HepG2 (cell line): Measurements from ENCODE around the gene TGFBRAP1. TPM values are rescaled to one million over a fixed set of nuclear protein-coding genes. Genes with fewer than 3 reads are reported as not detected.

Experiments used
- AHR ChIP-seq: IDR thresholded peaks from 2 replicates; pipeline ENCODE4 v1.6.1; 2018; ENCODE audit warnings: missing genetic modification reagents, missing compliant biosample characterization
- HNF4A ChIP-seq: sonication (generic); formaldehyde crosslinking; IDR thresholded peaks from 2 replicates; pipeline ENCODE4 v1.4.0; 2020; ENCODE audit warnings: missing genetic modification reagents
- KDM1A ChIP-seq: IDR thresholded peaks from 2 replicates; pipeline ENCODE4 v1.6.1; 2016; ENCODE audit warnings: missing compliant biosample characterization
- MAZ ChIP-seq, 2 experiments: sonication (generic) in 1 of 2; formaldehyde crosslinking in 1 of 2; IDR thresholded peaks; 2 replicates each; pipeline versions ENCODE4 v1.5.0 to v1.6.1; 2012 to 2020; ENCODE audit warnings: low read depth in 2 of 2, mild to moderate bottlenecking in 2 of 2, borderline replicate concordance in 1 of 2, improper control_type of control experiment in 1 of 2, low read length in 1 of 2, missing genetic modification reagents in 1 of 2, moderate library complexity in 1 of 2
- MIER2 ChIP-seq: IDR thresholded peaks from 2 replicates; pipeline ENCODE4 v1.6.1; 2016; ENCODE audit warnings: missing biosample characterization, missing genetic modification reagents
- NFATC3 ChIP-seq: sonication (generic); formaldehyde crosslinking; IDR thresholded peaks from 2 replicates; pipeline ENCODE4 v1.5.1; 2020; ENCODE audit warnings: mild to moderate bottlenecking, missing genetic modification reagents
- ZBTB7A ChIP-seq: sonication (generic); formaldehyde crosslinking; IDR thresholded peaks from 2 replicates; pipeline ENCODE4 v1.8.0; 2022; ENCODE audit warnings: mild to moderate bottlenecking, missing genetic modification reagents
- ZFP91 ChIP-seq: sonication (generic); formaldehyde crosslinking; IDR thresholded peaks from 2 replicates; pipeline ENCODE4 v1.9.0; 2022; ENCODE audit warnings: missing genetic modification reagents, mild to moderate bottlenecking, borderline replicate concordance
- ZNF138 ChIP-seq: sonication (generic); formaldehyde crosslinking; IDR thresholded peaks from 2 replicates; pipeline ENCODE4 v1.5.0; 2020; ENCODE audit warnings: mild to moderate bottlenecking, low read depth, missing genetic modification reagents
- ZNF253 ChIP-seq: sonication (generic); formaldehyde crosslinking; IDR thresholded peaks from 2 replicates; pipeline ENCODE4 v1.8.0; 2022; ENCODE audit warnings: mild to moderate bottlenecking, missing genetic modification reagents, borderline replicate concordance
- ZNF3 ChIP-seq: IDR thresholded peaks from 2 replicates; pipeline ENCODE4 v1.7.0; 2017; ENCODE audit warnings: inconsistent platforms
- ZNF30 ChIP-seq: sonication (generic); formaldehyde crosslinking; IDR thresholded peaks from 2 replicates; pipeline ENCODE4 v1.5.0; 2020; ENCODE audit warnings: mild to moderate bottlenecking, missing genetic modification reagents
- ZNF564 ChIP-seq: sonication (generic); formaldehyde crosslinking; IDR thresholded peaks from 2 replicates; pipeline ENCODE4 v1.8.1; 2023; ENCODE audit warnings: mild to moderate bottlenecking, missing genetic modification reagents
- ZNF572 ChIP-seq: sonication (generic); formaldehyde crosslinking; IDR thresholded peaks from 2 replicates; pipeline ENCODE4 v1.5.1; 2020; ENCODE audit warnings: mild to moderate bottlenecking, missing genetic modification reagents
- ZNF629 ChIP-seq: sonication (generic); formaldehyde crosslinking; conservative IDR thresholded peaks from 2 replicates; pipeline ENCODE4 v1.5.0; 2020; ENCODE audit warnings: missing genetic modification reagents
- polyA plus RNA-seq, 8 experiments: library from polyadenylated mRNA; depleted of rRNA in 3 of 8; stranded (reverse) in 7 of 8; unstranded in 1 of 8; fragments of >200 nt; fragmentation: Illumina TruSeq in 4 of 8; extraction: Trizol in 4 of 8; gene quantifications; 2 replicates each; pipeline versions ENCODE4 v1.2.1 to v1.2.3, GENCODE V29; 2011 to 2016; ENCODE audit warnings: low read depth in 4 of 8, missing spikeins in 1 of 8, mixed read lengths in 1 of 8; ENCODE audit not compliant: insufficient read depth in 1 of 8
- total RNA-seq, 5 experiments: library from RNA; depleted of rRNA; stranded (reverse); fragments of >200 nt; fragmentation: Illumina TruSeq; extraction: Trizol; gene quantifications; 2 replicates each; pipeline ENCODE4 v1.2.3, GENCODE V29; 2016; ENCODE audit warnings: low read depth in 1 of 5
- TF ChIP-seq, protein P1 (sequence below): sonication (generic); formaldehyde crosslinking; IDR thresholded peaks from 2 replicates; pipeline ENCODE4 v1.4.0; 2020; ENCODE audit warnings: mild to moderate bottlenecking, missing genetic modification reagents
- TF ChIP-seq, protein P2 (sequence below), 2 experiments: sonication (generic) in 1 of 2; formaldehyde crosslinking in 1 of 2; IDR thresholded peaks; 2 replicates each; pipeline versions ENCODE4 v1.5.1 to v1.6.1; 2011 to 2020; ENCODE audit warnings: borderline replicate concordance in 1 of 2, low read depth in 1 of 2, low read length in 1 of 2, mild to moderate bottlenecking in 1 of 2, missing genetic modification reagents in 1 of 2, moderate library complexity in 1 of 2
- TF ChIP-seq, protein P3 (sequence below): sonication (generic); formaldehyde crosslinking; IDR thresholded peaks from 2 replicates; pipeline ENCODE4 v1.8.0; 2022; ENCODE audit warnings: missing genetic modification reagents, mild to moderate bottlenecking, borderline replicate concordance
- TF ChIP-seq, protein P4 (sequence below): sonication (generic); formaldehyde crosslinking; IDR thresholded peaks from 2 replicates; pipeline ENCODE4 v1.4.0; 2020; ENCODE audit warnings: mild to moderate bottlenecking, low read depth, missing genetic modification reagents

TGFBRAP1 gene
- total and polyA plus RNA-seq, 2 of the 13 experiments (the other 11 are each of a cell fraction or from before 2014, with no cell fraction given): 12.7 to 22.9 TPM

GRCh38 chr2:105329561-105330495 lies at the start of gene TGFBRAP1 (continued):
- TF ChIP-seq, protein P1, sequence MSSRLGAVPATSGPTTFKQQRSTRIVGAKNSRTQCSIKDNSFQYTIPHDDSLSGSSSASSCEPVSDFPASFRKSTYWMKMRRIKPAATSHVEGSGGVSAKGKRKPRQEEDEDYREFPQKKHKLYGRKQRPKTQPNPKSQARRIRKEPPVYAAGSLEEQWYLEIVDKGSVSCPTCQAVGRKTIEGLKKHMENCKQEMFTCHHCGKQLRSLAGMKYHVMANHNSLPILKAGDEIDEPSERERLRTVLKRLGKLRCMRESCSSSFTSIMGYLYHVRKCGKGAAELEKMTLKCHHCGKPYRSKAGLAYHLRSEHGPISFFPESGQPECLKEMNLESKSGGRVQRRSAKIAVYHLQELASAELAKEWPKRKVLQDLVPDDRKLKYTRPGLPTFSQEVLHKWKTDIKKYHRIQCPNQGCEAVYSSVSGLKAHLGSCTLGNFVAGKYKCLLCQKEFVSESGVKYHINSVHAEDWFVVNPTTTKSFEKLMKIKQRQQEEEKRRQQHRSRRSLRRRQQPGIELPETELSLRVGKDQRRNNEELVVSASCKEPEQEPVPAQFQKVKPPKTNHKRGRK (CRISPR knock-in tag): no peak
- TF ChIP-seq, protein P2, sequence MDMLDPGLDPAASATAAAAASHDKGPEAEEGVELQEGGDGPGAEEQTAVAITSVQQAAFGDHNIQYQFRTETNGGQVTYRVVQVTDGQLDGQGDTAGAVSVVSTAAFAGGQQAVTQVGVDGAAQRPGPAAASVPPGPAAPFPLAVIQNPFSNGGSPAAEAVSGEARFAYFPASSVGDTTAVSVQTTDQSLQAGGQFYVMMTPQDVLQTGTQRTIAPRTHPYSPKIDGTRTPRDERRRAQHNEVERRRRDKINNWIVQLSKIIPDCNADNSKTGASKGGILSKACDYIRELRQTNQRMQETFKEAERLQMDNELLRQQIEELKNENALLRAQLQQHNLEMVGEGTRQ (IDR thresholded peaks at IDR 0.05; ENCODE audit: low read depth, low read length): peak; percentile 61; the same call in 1 of the 2 replicates
- TF ChIP-seq, protein P2 (CRISPR knock-in tag; IDR thresholded peaks at IDR 0.05; ENCODE audit: borderline replicate concordance): 0 out of 2 replicates have a peak, but pooled peaks have one; percentile 37
- TF ChIP-seq AHR (peak; percentile 75; the same call in 1 of the 2 replicates), ZNF30 (CRISPR knock-in tag) (peak; percentile 97), ZNF3 (CRISPR knock-in tag) (no peak), HNF4A (CRISPR knock-in tag) (peak; percentile 19; the same call in 1 of the 2 replicates), KDM1A (CRISPR knock-in tag) (no peak), ZNF138 (CRISPR knock-in tag) (peak; percentile 59), ZNF572 (peak; percentile 59; the same call in 1 of the 2 replicates), ZNF253 (no peak; the same call in 1 of the 2 replicates), ZFP91 (CRISPR knock-in tag) (peak; percentile 80; the same call in 1 of the 2 replicates), MAZ (IDR thresholded peaks at IDR 0.05; ENCODE audit: borderline replicate concordance, low read depth, low read length) (no peak), MAZ (CRISPR knock-in tag; IDR thresholded peaks at IDR 0.05; ENCODE audit: low read depth) (peak; percentile 80), ZNF564 (CRISPR knock-in tag) (peak; percentile 51; the same call in 1 of the 2 replicates), ZNF629 (CRISPR knock-in tag) (peak; percentile 27; the same call in 1 of the 2 replicates), NFATC3 (CRISPR knock-in tag) (no peak), MIER2 (0 out of 2 replicates have a peak, but pooled peaks have one; percentile 10), ZBTB7A (CRISPR knock-in tag) (peak; percentile 28; the same call in 1 of the 2 replicates)
- TF ChIP-seq, protein P3, sequence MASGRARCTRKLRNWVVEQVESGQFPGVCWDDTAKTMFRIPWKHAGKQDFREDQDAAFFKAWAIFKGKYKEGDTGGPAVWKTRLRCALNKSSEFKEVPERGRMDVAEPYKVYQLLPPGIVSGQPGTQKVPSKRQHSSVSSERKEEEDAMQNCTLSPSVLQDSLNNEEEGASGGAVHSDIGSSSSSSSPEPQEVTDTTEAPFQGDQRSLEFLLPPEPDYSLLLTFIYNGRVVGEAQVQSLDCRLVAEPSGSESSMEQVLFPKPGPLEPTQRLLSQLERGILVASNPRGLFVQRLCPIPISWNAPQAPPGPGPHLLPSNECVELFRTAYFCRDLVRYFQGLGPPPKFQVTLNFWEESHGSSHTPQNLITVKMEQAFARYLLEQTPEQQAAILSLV: peak; percentile 73; the same call in 1 of the 2 replicates
- TF ChIP-seq, protein P4, sequence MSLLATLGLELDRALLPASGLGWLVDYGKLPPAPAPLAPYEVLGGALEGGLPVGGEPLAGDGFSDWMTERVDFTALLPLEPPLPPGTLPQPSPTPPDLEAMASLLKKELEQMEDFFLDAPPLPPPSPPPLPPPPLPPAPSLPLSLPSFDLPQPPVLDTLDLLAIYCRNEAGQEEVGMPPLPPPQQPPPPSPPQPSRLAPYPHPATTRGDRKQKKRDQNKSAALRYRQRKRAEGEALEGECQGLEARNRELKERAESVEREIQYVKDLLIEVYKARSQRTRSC: no peak; the same call in 1 of the 2 replicates
